Measurements from ENCODE around the gene NMBR.
"Not testable (repeated sequence)": the region's sequence is repeated elsewhere in the genome, so short reads cannot be mapped to it uniquely, and the experiment has no call there.

Gene NMBR

DNA sequence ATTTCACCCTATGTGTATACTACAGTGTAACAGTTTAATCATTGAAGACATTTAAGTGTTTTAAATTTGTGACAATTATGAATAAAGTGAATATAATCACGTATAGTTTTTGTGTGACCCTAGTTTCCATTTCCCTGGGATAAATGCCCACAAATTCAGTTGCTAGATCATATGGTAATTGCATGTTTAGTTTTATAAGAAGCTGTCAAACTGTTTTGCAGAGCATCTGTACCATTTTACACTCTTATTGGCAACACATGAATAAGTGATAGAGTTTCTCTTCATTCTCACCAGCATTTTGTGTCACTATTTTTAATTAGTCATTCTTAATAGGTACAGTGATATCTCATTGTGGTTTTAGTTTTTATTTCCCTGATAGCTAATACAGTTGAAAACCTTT is 7.4 kb upstream of the NMBR start:
- DNase-seq (ENCODE audit: low read depth): no peak

DNA sequence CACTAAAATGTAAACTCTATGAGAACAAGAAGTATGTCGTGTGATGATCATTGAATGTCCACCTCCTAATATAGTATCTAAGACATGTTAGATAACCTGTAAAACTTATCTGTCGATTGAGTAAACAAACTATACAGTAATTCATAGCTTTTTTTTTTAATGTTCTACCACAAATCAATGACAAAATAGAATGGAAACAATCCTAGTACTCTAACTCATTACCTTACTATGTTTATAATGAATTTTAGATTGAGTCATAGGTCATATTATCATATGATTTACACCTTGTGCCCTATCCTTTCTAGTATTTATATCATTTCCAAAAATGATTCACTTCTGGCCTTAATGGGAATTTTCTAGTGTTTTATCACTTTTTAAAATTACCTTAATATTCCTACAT is 6.3 kb upstream of the NMBR start:
- DNase-seq (ENCODE audit: low read depth): no peak

DNA sequence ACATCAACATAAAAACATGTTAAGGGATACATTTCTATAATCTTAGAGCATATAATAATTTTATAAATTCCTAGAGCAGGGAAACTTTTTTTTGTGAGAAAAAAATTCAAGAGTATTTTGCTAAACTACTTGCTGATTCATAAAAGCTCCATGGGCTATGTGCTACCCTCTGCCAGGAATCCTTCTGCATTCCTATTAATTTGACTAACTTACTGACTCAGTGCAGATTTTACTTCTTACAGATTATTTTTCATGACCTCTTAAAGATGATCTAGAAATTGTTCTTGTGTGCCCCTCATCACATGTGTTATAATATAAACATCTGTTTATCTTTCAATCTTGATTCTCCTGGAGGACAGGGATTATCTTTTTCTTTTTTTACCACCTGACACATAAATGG is 5.8 kb upstream of the NMBR start:
- no peak for DNase-seq (ENCODE audit: low read depth)

DNA sequence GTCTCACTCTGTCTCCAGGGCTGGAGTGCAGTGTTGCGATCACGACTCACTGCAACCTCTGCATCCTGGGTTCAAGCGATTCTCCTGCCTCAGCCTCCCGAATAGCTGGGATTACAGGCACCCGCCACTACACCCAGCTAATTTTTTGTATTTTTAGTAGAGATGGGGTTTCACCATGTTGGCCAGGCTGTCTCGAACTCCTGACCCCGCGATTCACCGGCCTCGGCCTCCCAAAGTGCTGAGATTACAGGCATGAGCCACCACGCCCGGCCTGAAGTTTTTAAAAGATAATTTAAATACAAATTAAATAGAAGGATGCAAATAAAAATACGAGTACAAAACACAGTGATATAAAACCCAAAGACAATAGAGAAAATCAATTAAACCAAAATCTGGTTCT is 5.4 kb downstream of the NMBR start:
- DNase-seq (ENCODE audit: low read depth): not testable (repeated sequence)

DNA sequence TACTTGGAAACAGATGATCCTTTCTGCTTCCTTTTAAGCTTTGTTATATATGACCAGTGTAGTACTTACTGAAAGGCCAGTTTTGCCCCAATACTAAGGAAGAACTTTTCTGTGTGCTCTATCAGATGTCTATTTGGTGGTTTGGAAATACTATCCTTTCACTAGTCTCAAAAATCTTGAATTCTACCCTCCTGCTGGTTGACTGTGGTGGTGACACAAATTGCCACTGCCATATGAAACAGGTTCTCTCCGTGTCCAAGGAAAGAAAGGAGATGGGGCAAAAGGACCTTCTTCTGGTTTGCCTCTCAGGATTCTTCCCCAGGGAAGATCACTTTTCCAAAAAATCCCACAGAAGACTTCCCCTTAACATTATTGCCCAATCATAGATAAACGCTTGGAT is 8.0 kb downstream of the NMBR start:
- no peak for DNase-seq (ENCODE audit: low read depth)

DNA sequence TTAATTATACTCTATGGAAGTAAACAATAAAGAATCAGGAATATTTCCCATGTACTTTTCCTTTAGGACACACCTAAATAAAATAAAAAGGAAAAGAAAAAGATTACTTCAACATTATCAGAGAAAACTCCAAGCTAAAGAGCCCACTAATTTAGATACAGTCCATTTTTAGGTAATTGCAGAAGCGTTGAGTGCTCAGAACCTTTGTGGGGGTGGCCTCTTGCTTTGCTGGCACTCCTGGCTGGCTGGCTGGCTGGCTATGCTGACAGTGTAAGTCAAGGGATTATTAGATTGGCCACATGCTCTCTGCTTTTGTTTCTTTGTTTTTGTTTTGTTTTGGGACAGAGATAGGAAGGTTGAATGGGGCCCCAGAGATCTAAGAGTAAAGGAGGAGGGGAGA is 14.3 kb downstream of the NMBR start, which contains the start of gene GJE1:
Gene GJE1, plus strand, starts transcription at position 301 of the 400 bp plus-strand sequence. CDS start 234 bp downstream, outside the sequence.
- no peak for DNase-seq (ENCODE audit: low read depth)

DNA sequence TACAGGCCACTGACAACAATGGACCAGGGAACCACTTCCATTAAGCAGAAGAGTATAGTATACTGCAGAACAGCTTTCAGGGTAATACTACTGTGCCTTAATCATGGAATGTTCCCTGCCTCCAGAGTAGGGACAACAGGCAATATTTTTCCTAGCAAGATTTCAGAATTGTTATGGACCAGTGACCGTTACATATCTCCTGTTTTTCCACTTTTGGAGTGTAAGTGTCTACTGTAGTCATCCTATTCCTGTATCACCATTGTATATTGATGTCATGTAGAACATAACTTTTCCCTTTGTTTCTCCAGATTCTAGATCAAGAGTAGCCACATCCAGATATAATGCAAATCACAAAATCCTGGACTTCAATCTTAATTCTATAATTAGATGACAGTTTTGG is 16.1 kb downstream of the NMBR start:
- DNase-seq (ENCODE audit: low read depth): no peak

DNA sequence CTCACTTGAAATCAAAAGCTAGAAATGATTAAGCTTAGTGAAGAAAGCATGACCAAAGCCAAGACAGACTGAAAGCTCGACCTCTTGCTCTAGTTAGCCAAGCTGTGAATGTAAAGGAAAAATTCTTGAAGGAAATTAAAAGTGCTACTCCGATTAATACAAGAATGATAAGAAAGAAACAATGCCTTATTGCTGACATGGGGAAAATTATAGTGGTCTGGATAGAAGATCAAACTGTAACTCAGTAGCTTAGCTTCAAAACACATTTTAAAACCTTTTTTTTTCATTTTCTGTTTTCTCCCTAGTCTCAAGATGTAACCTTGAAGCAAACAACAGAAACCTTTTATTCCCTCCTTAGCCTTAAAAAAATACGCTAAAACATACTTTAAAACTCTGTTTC is 25.6 kb downstream of the NMBR start:
- DNase-seq (ENCODE audit: low read depth): no peak

DNA sequence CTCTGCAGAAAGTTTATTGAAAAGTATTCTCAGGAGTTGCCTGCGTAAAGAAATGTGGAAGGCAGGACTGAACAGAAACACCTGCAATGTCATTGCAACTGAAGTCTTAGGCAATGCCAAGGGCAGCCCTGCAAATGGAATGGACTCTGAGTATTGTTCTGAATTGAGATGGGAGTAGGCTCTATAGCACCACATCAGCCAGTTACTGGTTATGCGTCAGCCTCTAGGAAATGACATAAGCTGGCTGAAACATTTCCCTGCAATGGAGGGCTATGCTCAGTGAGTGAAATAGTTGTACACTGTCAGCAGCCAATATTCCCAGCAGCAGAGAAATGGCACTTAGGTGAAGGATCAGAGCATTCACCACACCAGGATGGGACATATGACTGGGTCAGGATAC is 28.0 kb downstream of the NMBR start:
- DNase-seq (ENCODE audit: low read depth): no peak

DNA sequence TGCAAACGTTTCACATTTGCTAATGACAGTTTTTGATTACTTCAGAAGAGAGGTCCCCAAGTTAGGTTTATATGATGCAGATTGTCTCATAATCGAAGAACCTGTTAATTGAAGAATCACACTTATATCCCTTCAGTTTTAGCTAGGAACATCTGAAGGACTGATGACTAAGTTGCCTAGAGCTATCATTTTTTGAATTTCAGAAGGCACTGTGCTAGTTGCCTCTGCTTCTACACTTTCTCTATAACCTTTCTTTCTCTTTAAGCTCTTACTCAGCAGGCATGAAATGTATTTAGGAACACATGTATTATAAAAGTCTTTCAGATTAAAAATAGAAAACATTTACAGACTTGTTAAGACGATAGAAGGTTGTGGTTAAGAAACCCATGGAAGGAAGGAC is 28.6 kb downstream of the NMBR start:
- DNase-seq (ENCODE audit: low read depth): no peak

DNA sequence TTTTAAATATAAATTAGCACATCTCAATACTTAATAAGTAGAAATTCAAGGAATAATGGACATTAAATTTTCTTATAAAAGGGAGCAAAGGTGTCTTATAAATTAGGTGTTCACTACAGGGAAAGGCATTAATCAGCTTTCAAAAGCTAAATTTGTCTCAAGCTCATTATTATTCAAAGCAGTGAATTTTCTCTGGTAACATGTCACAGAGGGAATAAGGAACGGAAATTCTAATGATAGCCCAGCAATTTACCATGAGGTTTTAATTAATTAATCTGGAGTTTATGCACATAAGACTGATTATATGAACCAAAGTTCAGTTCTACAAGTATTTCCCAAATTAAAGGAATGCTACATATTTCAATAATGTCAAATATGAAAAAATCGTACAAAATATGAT is 29.6 kb downstream of the NMBR start:
- DNase-seq (ENCODE audit: low read depth): no peak

DNA sequence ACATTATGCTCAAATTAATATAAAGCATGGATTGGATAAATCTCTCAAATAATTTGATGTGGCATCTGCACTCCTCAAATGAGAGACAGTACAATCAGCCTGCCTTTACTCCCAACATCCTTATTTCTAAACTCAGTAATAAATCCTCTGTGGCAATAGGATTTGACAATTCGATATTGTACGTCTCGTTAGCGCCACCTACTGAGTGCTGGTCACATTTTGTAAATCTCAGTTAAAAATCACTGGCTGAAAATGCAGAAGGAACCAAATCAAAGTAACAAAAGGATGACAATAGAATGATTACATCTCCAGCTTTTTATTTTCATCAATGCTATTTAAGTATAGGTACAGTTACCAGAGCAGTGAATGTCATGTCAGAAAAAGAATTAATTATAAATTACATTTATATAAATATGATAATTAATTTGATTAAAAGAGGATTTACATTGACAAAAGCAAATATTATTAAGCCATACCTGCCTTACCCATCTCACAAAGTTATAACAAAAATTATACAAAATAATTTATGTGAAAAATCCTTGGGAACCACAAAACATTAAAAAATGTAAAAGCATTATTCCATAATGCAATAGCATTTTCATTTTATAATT is 34.4 kb downstream of the NMBR start:
- DNase-seq (ENCODE audit: low read depth): peak; percentile 58

DNA sequence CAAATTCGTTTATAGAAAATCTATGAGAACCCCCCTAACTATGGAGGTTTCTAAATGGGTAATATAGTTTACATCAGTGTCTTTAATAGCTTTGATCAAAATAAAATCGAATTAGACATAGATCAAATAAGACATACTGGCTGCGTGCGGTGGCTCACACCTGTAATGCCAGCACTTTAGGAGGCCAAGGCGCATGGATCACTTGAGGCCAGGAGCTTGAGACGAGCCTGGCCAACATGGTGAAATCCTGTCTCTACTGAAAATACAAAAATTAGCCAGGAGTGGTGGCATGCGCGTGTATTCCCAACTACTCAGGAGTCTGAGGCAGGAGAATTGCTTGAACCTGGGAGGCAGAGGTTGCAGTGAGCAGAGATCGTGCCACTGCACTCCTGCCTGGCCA is 36.1 kb downstream of the NMBR start:
- DNase-seq (ENCODE audit: low read depth): not testable (repeated sequence)

DNA sequence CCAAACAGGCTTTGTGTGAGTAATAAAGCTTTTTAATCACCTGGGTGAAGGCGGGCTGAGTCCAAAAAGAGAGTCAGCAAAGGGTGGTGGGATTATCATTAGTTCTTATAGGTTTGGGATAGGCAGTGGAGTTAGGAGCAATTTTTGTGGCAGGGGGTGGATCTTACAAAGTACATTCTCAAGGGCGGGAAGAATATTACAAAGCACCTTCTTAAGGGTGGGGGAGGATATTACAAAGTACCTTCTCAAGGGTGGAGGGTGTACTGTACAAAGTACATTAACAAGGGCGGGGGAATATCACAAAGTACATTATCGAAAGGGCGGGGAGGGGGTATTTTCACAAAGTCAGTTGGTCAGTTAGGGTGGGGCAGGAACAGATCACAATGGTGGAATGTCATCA is 42.1 kb downstream of the NMBR start:
- not testable (repeated sequence) for DNase-seq (ENCODE audit: low read depth)

DNA sequence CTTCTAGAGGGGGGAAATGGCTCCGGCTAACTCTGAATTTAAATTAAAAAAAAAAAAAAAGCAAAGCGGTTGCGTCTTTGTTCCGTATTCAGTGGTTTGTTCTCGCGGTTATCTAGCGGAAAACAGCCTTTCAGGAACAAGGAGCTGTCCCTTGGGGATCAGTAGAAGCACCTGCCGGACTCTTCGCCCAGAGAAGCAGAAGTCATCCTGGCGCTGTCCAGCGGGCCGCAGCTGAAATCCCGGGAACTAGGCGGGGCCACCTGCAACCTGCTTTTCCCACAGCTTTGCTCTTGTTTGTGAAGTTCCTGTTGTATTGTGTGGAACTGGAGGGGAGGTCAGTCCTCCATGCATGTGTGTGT is 58.1 kb downstream of the NMBR start:
- no peak for DNase-seq (ENCODE audit: low read depth)

DNA sequence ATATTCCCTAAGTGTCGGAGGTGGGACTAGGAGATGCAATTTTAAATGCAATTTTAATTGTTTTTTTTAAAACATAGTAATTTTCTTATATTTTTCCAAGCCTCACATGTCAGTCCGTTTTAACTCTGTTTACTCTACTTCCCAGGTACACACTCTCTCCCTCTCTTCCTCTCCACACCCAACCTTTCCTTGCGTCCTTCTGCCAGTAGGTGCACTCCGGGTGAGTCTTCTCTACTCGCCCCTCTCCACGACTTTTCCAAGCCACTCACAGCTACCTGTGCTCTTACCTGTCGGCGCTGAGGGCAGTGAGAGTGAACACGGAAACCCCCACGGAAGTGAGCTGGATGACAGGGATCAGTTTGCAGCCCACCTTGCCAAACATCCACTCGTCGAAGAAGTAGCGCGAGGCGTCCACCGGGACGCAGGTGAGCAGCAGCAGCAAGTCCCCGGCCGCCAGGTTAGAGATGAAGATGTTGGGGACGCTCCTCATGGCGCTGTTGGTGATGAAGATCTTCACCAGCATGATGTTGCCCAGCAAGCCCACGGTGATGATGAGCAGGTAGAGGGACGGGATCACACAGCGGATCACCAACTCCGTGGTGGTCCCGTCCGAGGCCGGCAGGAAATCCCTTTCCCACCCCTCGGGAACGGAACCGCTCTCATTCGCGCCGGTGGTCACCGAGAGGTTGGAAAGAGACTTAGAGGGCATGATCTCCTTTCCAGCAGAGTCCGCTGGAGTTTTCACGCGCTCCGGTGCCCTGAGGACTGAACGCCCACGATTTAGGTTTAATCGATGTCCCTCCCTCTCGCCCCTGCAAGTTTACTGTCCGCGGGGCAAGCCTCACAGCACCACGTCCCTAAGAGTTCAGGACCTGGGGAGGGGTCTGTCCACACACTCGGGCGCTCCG is 58.7 kb downstream of the NMBR start:
- DNase-seq (ENCODE audit: low read depth): no peak

DNA sequence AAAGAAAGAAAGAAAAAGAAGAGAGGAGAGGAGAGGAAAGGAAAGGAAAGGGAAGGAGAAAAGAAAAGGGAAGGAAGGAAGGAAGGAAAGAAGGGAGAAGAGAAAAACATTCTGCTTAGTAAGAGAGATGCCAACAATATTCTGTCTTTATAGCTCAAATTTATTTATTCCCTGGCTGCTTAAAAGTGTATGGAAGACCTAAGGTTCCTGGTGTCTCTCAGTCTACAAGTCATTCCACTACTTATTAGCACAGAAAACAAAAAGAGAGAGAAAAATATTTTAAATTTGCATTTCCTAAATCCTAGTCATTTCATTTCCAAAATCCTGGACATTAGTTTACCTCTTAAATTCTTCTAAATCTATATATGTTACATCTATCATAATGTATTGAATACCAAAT is 67.8 kb downstream of the NMBR start:
- no peak for DNase-seq (ENCODE audit: low read depth)

DNA sequence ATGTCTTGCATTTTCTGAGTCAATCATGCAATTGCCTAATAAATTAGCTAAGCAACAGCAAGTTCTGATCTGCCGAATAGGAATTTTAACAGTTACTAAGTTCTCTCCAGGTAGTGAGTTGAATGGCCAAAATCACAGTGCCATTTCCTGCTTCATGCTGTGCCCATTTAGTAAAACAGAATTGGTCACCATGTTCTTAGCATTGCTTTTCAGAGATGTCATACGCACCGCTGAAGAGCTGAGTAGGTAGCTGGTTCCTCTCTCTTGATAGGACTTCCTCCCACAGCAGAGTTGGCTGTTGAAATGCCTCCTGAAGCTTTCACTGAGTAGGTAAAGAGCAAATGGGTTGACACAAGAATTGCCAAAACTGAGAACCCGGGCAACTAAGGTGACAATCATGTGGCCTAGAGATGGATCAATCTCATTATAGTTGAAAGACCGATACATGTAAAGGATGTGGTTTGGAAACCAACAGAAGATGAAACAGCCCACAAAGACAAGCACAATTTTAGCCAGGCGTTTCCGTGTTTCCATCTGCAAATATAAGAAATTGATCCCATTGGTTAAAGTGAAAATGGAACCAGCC is 71.3 kb downstream of the NMBR start:
- DNase-seq (ENCODE audit: low read depth): no peak

DNA sequence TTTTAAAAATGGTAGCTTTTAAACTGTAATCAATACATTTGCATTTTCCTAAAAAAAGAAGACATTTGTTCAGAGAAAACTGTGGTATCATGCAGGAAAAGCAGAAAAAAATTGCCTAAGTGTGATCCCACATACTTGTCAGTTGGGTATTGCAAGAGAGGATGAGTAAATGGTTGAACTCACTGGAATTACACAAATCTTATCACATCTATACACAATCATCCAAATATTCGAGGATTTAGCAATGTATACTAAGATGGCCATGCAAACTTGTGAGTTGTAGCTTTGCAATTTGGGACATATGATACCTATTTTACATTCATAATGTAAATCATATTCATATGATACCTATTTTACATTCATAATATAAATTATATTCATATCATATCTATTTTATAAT is 72.4 kb downstream of the NMBR start:
- no peak for DNase-seq (ENCODE audit: low read depth)

DNA sequence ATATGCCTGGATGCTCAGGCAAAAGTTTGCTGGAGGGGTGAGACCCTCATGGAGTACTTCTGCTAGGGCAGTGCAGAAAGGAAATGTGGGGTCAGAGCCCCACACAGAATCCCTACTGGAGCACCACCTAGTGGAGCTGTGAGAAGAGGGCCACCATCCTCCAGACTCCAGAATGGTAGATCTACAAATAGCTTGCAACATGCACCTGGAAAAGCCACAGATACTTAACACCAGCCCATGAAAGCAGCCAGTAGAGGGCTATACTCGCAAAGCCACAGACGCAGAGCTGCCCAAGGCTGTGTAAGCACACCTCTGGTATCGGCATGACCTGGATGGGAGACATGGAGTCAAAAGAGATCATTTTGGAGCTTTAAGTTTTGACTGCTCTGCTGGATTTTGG is 74.9 kb downstream of the NMBR start:
- DNase-seq (ENCODE audit: low read depth): no peak

DNA sequence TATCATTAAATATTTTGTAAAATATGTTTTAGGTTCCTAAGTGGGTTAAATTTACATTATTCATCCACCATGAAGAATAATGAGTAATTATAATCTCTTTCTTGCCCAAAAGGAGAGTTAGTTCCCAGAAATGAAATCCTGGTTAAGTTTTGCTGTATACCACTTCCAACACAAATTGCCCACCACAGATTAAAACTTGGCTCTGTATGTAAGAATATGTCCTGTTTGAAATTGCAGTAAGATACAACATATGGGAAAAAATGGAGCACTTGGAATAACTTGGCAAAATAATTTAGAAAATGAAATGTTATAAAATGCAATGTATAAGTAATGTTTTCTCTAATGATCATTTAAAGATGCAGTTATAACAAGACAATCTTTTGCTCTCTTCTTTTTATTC is 78.5 kb downstream of the NMBR start:
- no peak for DNase-seq (ENCODE audit: low read depth)

DNA sequence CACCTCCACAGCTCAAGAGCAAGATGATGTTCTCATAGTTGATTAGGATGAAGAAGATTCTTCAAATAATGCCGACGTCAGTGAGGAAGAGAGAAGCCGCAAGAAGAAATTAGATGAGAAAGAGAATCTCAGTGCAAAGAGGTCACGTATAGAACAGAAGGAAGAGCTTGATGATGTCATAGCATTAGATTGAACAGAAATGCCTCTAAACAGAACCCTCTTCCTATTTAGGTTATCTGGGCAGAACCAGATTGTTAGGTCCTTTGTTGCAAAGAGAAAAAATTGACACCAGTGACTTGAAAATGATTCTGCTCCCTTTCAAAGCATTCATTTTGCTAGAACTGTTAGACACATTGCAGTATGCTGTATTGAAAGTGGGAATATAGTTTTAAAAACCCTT is 84.1 kb downstream of the NMBR start:
- not testable (repeated sequence) for DNase-seq (ENCODE audit: low read depth)

DNA sequence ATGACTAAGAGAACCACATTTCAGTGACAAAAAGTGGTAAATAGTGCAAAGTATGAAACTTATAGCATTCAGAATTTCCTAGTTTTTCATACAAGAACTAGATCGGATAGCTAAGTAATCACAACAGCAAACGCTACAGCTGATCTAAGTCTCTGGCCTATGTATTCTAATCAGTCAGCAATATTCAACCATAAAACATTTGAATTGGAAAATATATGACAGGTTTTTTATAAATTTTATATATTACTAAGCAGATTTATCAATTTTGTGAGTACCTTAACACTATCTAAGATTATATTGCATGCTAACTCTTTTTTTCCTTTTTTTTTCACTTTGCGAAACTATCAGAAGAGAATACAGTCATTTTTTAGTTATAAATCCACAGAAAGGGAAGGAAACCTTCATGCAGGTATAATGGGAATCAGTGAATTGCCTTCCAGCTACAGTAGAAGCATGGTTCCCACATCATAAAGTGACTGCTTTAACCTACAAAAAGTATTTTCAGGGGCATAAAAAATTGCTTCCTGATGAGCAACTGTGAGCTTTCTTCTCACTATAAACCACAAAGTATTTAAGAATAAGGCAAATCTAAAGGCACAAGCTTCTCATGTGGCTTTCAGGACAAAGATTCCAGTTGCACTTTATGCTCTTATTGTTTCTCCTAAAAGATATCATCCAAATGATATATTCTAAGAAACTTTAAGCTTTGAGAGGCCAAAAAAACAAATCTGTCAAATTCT is 88.2 kb downstream of the NMBR start:
- no peak for DNase-seq (ENCODE audit: low read depth)
